Measurements from ENCODE around the gene TRABD2A. TPM values are rescaled to one million over a fixed set of nuclear protein-coding genes. Genes with fewer than 3 reads are reported as not detected.

The TRABD2A gene
- polyA plus RNA-seq, 1 donor (not counting 4 experiments of a cell fraction or from before 2014, with no cell fraction given), result 0.54 TPM

GRCh38 chr2:84833481-84834150 is 47.3 kb downstream of the TRABD2A start:
- Histone ChIP-seq H3K4me3 (ENCODE audit: control insufficient read depth in 2 of 3, extremely low read depth in 1 of 3, insufficient read depth in 2 of 3, low read depth in 1 of 3, low read length in 3 of 3) (no peak overlapping the region), H3K9me3 (ENCODE audit: control insufficient read depth, low read depth, low read length) (no peaks in the 10 kb centered on the region), H2AFZ (ENCODE audit: control insufficient read depth, low read length) (no peak overlapping the region), H4K20me1 (ENCODE audit: control insufficient read depth, extremely low read depth, insufficient read depth, low read length) (no peaks in the 10 kb centered on the region), H3K9me1 (ENCODE audit: control insufficient read depth, extremely low read depth, insufficient read depth, low read length) (no peaks in the 10 kb centered on the region), H3K4me1 (ENCODE audit: control insufficient read depth, extremely low read depth, insufficient read depth, low read length) (no peaks in the 10 kb centered on the region), H3K27ac (ENCODE audit: control insufficient read depth, insufficient read depth, low read length) (no peak overlapping the region), H3K27me3 (ENCODE audit: control insufficient read depth, extremely low read depth, insufficient read depth, low read length) (no peaks in the 10 kb centered on the region), H3K4me2 (ENCODE audit: control insufficient read depth, extremely low read depth, insufficient read depth, low read depth, low read length) (no peak overlapping the region), H3K36me3 (ENCODE audit: control insufficient read depth in 2 of 2, extremely low read depth in 1 of 2, insufficient read depth in 2 of 2, low read length in 2 of 2) (no peaks in the 10 kb centered on the region), H3K9ac (ENCODE audit: control insufficient read depth, extremely low read depth, insufficient read depth, low read length) (no peak overlapping the region), H3K79me2 (ENCODE audit: control insufficient read depth, insufficient read depth, low read length) (no peaks in the 10 kb centered on the region)
- TF ChIP-seq CTCF (optimal IDR thresholded peaks at IDR 0.05 in 1 of 3, IDR thresholded peaks at IDR 0.05 in 1 of 3, conservative IDR thresholded peaks at IDR 0.05 in 1 of 3; ENCODE audit: extremely low read depth in 1 of 3, insufficient read depth in 2 of 3, low read length in 3 of 3) (no peak), EZH2 (IDR thresholded peaks at IDR 0.05; ENCODE audit: low read length) (no peak)
- DNase-seq (ENCODE audit: low read depth, low spot score) (no peak), FAIRE-seq (no peak)
- dilution Hi-C loops (cut with MboI; ENCODE audit: extremely low pct_ligation_motif_present, low sequenced_read_pairs), result no loop called here

GRCh38 chr2:84832772-84833461 is 48.0 kb downstream of the TRABD2A start:
- Histone ChIP-seq H3K79me2 (ENCODE audit: control insufficient read depth, insufficient read depth, low read length) (no peaks in the 10 kb centered on the region), H3K9ac (ENCODE audit: control insufficient read depth, extremely low read depth, insufficient read depth, low read length) (no peak overlapping the region), H3K4me2 (ENCODE audit: control insufficient read depth, extremely low read depth, insufficient read depth, low read depth, low read length) (no peak overlapping the region), H3K9me3 (ENCODE audit: control insufficient read depth, low read depth, low read length) (no peaks in the 10 kb centered on the region), H3K36me3 (ENCODE audit: control insufficient read depth in 2 of 2, extremely low read depth in 1 of 2, insufficient read depth in 2 of 2, low read length in 2 of 2) (no peaks in the 10 kb centered on the region), H2AFZ (ENCODE audit: control insufficient read depth, low read length) (no peak overlapping the region), H3K27me3 (ENCODE audit: control insufficient read depth, extremely low read depth, insufficient read depth, low read length) (peaks cover 3% of the 10 kb centered on the region), H3K4me1 (ENCODE audit: control insufficient read depth, extremely low read depth, insufficient read depth, low read length) (no peaks in the 10 kb centered on the region), H3K9me1 (ENCODE audit: control insufficient read depth, extremely low read depth, insufficient read depth, low read length) (no peaks in the 10 kb centered on the region), H3K4me3 (ENCODE audit: control insufficient read depth in 2 of 3, extremely low read depth in 1 of 3, insufficient read depth in 2 of 3, low read depth in 1 of 3, low read length in 3 of 3) (no peak overlapping the region), H4K20me1 (ENCODE audit: control insufficient read depth, extremely low read depth, insufficient read depth, low read length) (no peaks in the 10 kb centered on the region), H3K27ac (ENCODE audit: control insufficient read depth, insufficient read depth, low read length) (no peak overlapping the region)
- dilution Hi-C loops (cut with MboI; ENCODE audit: extremely low pct_ligation_motif_present, low sequenced_read_pairs), result no loop called here
- TF ChIP-seq EZH2 (IDR thresholded peaks at IDR 0.05; ENCODE audit: low read length) (no peak), CTCF (optimal IDR thresholded peaks at IDR 0.05 in 1 of 3, IDR thresholded peaks at IDR 0.05 in 1 of 3, conservative IDR thresholded peaks at IDR 0.05 in 1 of 3; ENCODE audit: extremely low read depth in 1 of 3, insufficient read depth in 2 of 3, low read length in 3 of 3) (no peak)
- DNase-seq (ENCODE audit: low read depth, low spot score), result no peak
- FAIRE-seq, result no peak

All from keratinocyte (primary cell).